Measurements from ENCODE around the gene STAT5B. TPM values are rescaled to one million over a fixed set of nuclear protein-coding genes. Genes with fewer than 3 reads are reported as not detected.
A peak's percentile ranks its signal among the peaks of the same experiment; 100 is the strongest.
"Not testable (repeated sequence)": the region's sequence is repeated elsewhere in the genome, so short reads cannot be mapped to it uniquely, and the experiment has no call there.

STAT5B gene
- total RNA-seq, 1 experiment from 2014 or later, result 28.2 TPM

DNA sequence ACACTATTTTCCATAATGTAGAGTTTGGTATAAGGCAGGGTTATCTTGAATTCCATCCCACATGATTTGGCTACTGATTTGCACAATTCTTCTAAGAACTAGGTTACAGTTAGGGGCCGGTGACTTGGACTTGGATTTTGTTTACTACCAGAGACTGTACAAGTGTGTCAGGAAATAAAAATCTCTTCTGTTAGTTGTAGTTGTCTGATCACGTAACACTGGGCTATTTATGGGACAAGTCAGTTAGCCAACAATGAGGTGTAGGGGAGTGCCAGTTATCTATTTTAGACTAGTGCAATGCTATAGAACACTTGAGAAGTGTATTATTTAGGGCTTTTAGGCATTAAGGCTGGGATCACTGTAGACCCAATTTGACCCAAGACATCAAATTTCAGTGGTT is 42.2 kb downstream of the STAT5B start:
- no peak for DNase-seq (ENCODE audit: low read depth)

DNA sequence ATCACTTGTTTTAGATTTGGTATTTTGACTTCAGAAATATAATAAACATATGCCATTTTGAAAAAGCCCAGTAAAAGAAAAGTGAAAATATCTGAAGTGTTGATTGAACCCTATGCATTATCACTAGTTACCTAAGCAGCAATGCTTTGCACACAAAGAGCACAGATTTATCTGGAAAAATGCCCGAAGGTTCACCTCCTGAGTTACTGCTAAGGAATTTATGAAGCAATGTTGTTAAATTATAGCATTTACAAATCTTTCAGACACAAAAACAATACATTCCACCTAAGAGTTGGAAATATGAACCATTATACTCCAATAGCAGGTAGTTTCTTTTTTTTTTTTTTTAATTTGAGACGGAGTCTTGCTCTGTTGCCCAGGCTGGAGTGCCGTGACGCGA is 43.0 kb downstream of the STAT5B start:
- peak; percentile 68 for DNase-seq (ENCODE audit: low read depth)

DNA sequence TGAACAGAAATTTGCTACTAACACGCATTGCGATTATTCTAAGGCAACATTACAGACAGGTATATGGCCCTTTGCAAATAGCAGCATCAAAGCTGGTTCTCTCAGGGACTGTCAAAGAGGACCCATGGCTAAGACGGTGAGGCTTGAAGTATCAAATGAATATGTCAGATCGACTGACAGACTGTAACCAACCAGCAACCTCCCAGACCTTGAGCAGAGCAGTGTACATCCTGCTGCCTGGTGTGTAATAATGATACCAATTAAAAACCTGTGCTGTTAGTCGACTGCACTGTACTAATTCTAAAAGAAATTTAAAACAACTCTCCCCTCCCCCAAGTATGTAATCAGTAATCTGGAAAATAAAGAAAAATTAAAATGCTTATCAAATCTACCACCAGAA is 46.0 kb downstream of the STAT5B start:
- no peak for DNase-seq (ENCODE audit: low read depth)

DNA sequence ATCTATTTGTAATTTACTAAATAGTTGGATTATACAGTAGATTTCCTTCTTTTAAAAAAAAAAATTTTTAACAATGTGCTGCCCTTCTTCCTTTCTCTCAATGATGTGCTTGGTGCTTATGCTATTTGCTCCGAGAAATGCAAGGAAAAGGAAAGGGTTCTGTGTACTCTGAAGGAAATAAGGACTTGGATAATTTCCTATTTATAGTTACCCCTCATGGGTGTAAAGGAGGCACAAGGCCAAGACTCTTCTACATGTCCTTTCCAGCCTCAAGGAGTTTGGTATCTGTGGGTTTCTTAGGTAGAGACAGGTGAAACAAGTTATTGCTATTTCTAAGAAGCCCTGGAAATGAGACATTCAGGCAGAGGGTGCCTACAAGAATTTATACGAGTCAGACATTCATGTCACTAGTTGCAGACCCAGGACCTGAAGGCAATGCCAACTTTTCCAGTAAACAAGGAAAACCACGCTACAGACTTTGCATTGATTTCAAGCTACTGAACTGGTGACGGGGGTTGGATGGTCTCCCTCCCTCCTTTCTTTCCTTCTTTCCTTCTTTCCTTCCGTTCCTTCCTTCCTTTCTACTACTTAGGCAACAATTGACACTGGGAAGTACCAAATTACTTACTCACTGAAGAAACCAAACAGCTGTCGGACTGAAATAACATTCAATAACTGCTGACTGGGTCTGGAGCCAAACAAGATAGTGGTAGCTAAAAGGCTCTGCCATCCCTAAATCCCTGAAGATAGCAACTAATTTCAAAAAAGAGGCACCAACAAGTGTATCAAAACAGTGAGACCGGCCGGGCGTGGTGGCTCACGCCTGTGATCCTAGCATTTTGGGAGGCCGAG is 48.1 kb downstream of the STAT5B start:
- peak; percentile 31 for DNase-seq (ENCODE audit: low read depth)

DNA sequence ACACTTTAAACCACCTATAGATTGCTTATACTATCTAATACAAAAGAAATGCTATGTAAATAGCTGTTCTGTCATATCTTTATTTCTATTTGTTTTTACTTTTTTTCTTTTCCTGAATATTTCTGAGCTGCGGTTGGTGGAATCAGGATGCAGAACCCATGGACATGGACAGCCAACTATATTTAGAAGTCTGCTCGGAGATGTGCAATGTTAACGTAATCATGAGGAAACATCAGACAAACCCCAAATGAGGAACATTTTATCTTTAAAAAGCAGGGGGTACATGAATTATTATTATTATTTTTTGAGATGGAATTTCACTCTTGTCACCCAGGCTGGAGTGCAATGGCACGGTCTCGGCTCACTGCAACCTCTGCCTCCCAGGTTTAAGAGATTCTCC is 50.5 kb downstream of the STAT5B start:
- DNase-seq (ENCODE audit: low read depth), result no peak

DNA sequence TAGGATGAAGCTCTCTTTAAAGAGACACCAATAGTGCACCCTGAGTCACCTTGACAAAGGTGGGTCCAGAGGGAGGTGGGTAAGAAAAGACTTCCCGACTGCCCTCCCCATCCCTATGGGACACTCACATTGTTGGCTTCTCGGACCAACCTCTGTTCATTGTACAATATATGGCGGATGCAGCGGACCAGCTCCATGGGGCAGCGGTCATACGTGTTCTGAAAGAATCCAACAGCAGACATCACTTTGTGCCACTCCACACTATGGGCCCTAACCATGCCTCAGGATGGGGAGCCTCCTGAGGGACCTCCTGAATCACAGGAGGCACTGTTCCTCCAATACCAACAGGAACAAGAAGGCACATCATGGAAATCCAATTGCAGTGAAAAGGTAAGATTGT is 51.5 kb downstream of the STAT5B start:
- no peak for DNase-seq (ENCODE audit: low read depth)

DNA sequence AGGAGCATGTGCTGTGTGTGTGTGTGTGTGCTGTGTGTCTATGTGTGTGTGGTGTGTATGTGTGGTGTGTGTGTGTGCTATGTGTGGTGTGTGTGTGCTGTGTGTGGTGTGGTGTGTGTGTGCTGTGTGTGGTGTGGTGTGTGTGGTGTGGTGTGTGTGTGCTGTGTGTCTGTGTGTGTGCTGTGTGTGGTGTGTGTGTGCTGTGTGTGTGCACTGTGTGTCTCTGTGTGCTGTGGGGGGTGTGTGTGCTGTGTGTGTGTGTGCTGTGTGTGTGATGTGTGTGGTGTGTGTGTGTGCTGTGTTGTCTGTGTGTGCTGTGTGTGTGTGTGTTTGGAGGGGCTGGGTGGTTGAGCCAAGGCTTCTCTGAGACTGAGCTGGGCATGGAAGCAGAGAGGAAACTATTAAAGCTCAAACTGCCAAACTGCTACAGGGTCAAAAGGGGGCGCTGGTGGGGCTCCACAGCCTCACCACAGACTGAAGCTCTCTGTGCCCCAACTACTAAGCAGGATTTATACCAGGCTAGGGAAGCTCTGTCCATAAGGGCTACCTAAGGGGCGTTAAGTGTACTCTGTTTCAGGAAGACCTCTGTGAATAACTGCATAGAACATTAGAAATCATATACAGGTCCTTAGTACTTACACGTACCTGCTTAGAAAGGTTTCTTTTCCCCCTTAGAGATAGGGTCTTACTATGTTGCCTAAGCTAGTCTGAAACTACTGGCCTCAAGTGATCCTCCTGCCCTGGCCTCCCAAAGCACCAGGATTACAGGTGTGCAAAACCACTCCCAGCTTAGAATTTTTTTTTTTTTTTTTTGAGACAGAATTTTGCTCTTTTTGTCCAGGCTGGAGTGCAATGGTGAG is 54.1 kb downstream of the STAT5B start:
- DNase-seq (ENCODE audit: low read depth), result peak; percentile 59

DNA sequence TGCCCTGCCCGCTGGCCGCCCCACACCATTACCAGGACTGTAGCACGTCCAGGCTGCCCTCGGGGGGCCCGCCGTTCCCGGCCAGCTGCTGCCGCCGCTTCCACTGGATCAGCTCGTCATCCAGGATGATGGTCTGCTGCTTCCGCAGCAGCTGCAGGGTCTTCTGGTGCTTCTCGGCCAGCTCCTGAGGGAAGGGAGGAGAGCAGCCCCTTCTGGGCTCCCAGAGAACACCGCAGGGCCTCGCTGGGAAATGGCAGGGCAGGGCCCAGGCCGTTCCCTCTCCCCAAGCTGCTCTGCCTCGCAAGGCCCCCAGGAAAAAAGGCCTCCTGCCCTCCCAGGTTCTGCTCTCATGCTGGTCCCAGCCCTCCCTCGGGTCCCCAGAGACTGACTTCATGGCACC is 56.9 kb downstream of the STAT5B start:
- not testable (repeated sequence) for DNase-seq (ENCODE audit: low read depth)

DNA sequence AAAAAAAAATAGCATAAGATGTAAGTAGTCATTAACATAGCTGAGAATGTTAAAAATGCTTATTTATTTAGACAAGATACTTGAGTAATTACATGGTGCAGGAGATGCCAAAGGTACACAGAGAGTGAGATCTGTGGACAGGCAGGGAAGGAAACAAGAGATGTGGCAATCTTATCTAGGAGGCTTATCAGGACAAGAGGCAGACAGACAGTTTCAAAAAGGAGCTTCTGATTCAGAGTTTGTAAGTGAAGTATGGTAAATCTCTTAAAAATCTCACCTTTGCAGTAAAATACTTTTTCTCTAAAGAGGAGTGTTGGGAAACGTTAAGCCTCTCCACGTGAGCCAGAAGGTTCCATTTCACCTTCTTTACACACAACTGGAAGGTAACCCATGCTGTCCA is 62.0 kb downstream of the STAT5B start:
- no peak for DNase-seq (ENCODE audit: low read depth)

DNA sequence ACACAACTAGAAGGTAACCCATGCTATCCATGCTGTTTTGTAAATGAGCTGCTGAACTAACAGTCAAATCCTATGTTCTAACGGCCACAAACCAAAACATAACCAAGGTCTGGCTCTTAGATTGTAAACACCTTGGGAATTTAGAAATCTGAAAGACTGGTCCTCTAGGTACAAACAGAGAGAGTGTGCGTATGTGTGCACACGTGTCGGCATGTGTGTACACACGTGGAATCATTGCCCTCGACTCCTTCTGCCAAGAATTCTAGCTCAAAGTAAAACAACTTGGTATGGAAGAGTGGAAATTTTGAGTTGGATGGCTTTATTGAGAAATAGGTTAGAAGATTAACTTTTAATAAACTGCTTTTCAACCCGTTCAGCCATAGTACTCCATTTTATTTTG is 63.8 kb downstream of the STAT5B start:
- DNase-seq (ENCODE audit: low read depth), result no peak

DNA sequence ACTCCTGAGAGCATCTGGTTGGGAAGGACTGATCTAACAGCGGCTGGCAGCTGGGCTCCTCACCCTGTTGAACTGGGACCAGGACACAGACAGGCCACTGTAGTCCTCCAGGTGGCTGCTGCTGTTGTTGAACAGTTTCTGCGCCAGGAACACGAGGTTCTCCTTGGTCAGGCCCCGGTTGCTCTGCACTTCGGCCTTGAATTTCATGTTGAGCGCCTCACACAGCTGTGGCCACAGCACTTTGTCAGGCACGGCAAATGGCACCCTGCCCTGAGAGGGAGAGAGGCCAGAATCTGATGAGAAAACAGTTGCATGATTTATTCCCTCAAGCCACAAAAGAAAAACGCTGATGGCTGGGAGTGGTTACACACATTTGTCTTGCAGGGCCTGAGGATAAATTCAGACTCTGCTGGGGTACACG is 64.3 kb downstream of the STAT5B start:
- not testable (repeated sequence) for DNase-seq (ENCODE audit: low read depth)

DNA sequence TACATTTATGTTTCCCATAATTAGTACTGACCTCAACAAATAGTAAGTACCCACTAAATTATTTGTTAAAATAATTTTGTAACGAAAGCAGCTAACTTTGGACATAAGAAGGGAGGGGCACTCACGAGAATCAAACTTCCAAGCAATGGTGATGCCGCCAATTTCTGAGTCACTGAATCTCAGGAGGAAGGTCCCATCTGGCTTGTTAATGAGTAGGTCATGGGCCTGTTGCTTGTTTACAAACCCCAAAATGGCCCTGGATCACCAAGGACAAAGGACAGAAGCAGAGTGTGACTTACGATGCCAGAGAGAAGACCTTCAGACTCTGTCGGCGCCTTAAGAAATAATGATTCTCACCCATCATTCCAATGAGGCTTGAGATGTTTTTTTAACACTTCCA is 66.1 kb downstream of the STAT5B start:
- no peak for DNase-seq (ENCODE audit: low read depth)

DNA sequence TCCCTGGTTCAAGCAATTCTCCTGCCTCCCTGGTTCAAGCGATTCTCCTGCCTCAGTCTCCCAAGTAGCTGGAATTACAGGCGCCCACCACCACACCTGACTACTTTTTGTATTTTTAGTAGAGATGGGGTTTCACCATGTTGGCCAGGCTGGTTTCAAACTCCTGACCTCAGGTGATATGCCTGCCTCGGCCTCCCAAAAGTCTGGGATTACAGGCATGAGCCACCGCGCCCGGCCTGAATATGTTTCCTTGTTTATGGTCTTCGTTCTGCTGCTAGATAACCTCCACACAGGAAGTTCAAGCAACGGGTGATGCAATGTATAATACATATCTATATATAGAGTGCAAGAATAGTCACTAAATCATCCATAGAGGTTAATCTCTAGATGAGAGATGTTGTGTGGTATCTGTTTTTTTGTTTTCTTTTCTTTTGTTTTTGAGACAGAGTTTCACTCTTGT is 70.0 kb downstream of the STAT5B start:
- not testable (repeated sequence) for DNase-seq (ENCODE audit: low read depth)

DNA sequence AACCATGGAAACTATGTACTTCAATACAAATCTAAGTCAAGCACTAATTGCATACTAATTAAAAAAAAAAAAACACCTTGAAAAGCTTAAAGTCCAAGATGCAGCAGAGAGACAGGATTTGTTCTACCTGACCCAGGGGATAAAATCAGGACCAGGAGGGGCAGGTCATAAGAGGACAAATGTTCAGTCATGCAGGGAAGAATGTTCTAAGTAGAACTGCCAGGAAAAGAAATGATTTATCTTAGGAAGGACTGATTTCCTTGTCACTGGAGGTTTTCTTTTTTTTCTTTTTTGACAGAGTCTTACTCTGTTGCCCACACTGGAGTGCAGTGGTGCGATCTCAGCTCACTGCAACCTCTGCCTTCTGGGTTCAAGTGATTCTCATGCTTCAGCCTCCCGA is 72.8 kb downstream of the STAT5B start:
- no peak for DNase-seq (ENCODE audit: low read depth)

DNA sequence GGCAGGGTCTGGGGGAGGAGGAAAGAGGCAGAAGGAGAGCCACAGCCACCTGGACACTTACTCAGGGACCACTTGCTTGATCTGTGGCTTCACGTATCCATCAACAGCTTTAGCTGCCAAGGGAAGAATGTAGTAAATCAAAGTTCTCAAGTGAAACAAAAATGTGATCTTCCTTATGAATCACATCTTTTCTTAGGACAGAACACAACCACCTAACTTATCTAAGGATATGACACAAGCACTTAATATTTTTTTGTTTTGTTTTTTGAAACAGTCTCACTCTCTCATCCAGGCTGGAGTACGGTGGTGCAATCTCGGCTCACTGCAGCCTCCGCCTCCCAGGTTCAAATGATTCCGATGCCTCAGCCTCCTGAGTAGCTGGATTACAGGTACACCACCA is 73.5 kb downstream of the STAT5B start:
- DNase-seq (ENCODE audit: low read depth), result no peak

DNA sequence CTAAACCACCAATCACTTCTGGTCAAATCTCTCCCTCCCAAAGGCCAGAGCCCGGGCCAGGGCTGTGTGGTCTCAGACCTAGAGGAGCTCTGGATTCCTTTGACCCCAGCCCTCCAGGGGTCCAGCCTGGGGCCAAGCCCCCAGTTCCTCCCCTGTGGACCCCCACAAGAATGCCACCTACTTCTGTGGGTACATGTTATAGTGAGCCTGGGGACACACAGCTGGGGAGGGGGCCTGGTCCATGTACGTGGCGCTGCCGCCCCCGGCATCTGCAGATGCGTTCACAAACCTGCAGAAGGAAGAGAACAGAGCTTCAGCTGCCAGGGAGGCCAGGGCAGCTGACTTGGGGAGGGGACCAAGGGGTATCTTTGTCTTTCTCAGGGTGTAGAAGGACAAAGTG is 74.0 kb downstream of the STAT5B start:
- DNase-seq (ENCODE audit: low read depth), result no peak

DNA sequence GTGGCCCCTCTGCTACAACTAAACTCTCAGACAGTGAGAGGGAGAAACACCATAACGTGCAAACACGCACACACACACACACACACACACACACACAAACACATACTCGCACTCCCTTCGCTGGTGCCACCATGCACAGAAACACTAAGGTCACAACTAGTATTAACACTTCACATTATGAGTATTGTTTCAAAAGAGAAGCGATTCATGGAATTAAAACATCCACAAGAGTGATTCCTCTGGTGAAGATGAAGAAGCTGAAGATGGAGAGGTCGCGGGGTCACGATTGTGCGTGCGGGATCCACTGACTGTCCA is 74.8 kb downstream of the STAT5B start:
- DNase-seq (ENCODE audit: low read depth), result no peak

DNA sequence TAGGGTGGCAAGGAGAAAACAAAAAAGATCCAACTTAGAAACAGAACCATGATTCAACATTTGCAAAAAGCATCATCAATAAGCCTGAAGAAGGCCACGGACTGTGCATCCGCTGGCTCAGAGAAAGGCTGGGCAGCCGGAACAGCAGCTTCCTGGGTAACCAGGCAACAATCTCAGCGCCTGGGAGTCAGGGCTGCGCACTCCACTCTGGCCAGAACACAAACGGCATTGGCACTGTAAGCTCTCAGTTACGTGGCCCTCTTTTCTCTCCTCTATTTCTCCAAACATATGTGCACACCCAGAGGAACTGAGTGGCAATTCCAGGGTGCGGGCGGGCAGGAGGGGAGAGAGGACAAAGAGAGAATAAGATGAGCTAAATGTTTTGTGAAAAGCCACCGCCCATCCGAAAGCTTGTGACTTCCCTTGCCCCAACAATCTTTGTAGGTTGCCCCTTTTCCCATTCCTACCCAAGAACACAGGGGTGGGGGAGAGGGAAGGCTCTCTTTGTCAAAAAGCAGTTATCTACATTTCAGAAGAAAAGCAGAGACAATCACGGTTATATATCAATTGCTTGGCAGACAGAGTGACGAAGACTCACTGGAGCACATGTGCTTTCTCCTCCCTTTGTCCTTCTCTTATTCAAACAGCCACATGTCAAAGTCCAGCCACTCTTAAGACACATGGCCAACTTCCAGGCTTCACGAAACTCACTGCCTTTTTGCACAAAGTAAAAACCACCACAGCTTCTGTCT is 75.3 kb downstream of the STAT5B start:
- DNase-seq (ENCODE audit: low read depth), result no peak

DNA sequence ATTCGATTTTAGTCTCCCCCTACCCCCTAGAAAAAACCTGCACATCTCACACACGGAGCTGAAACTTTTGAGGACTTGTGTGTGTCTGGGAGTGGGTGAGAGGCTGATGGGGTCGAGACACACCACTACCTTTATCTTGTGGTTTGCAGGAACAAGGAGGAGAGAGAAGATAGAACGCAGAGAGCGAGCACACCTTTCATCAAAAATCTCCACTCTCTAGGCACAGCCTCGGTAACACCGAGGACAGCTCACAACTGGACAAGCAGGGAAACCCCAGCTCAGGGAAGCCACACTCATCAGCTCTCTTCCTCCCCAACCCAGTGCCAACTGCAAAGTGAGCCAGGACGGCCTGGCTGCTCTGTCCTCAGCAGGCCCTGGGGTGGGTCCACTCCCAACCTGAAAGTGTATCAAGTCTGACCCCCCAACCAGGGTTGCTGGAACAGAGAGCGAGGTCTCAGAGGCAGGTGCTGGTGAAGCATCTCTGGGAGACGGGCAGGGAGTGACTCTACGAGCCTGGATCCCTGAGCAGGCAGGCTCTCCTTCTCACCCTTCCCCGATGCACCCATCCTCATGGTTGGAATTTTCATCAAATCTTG is 76.7 kb downstream of the STAT5B start:
- DNase-seq (ENCODE audit: low read depth), result no peak

DNA sequence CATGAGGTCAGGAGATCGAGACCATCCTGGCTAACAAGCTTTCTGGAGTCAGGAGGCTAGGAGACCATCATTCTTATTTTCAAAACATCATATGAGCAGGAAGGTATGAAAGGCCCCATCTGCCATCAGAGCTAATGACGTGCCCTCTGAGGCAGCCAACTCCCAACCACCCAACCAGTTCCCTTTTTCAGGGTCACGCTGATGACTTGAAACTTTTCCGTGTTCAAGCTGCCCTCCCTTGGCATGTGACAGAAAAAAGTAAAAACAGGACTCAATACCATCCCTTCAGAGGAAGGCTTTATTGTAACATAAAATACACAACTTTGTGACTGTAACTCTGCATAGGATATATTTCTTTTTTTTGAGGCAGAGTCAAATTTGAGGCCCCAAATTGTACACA is 77.3 kb downstream of the STAT5B start:
- DNase-seq (ENCODE audit: low read depth), result no peak

DNA sequence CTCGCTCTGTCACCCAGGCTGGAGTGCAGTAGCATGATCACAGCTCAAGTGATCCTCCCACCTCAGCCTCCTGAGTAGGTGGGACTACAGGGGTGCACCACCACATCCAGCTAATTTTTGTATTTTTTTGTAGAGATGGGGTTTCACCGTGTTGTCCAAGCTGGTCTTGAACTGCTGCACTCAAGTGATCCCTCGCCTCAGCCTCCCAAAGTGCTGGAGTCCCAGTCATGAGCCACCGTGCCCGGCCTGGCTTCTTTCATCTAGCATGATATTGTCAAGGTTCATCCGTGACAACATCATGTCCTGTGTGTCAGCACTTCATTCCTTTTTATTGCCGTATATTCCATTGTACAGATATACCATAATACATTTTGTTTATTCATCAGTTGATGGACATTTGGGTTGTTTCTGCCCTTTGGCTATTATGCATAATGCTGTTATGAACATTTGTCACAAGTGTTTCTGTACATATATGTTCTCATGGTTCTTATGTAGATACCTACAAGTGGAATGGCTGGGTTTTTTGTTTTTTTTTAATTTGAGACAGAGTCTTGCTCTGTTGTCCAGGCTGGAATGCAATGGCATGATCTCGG is 78.5 kb downstream of the STAT5B start:
- DNase-seq (ENCODE audit: low read depth), result no peak

Measured in M059J (cell line).